PFSK-1 (cell line): ENCODE measurements around the gene ZCCHC2.

Source experiments
- FOXP2 ChIP-seq: optimal IDR thresholded peaks from 2 replicates; pipeline ENCODE3; 2011; ENCODE audit warnings: borderline replicate concordance, control low read depth, inconsistent platforms; ENCODE audit not compliant: insufficient read depth; ENCODE audit errors: extremely low read length, extremely low read depth
- POLR2AphosphoS5 ChIP-seq: IDR thresholded peaks from 2 replicates; pipeline ENCODE4 v1.6.1; 2012; ENCODE audit warnings: low read depth, mild to moderate bottlenecking, control low read depth, low read length, moderate library complexity
- REST ChIP-seq, 2 experiments: IDR thresholded peaks; 2 replicates each; pipeline versions ENCODE4 v1.6.1 to v1.8.0; 2011 to 2012; ENCODE audit warnings: low read depth in 2 of 2, low read length in 2 of 2, control low read depth in 1 of 2, inconsistent platforms in 1 of 2, mild to moderate bottlenecking in 1 of 2, moderate library complexity in 1 of 2; ENCODE audit not compliant: insufficient read depth in 1 of 2
- SIN3A ChIP-seq: IDR thresholded peaks from 2 replicates; pipeline ENCODE4 v1.6.1; 2012; ENCODE audit warnings: mild to moderate bottlenecking, low read length, moderate library complexity, borderline replicate concordance; ENCODE audit not compliant: insufficient read depth
- TAF1 ChIP-seq: IDR thresholded peaks from 2 replicates; pipeline ENCODE4 v1.6.1; 2012; ENCODE audit warnings: low read length, control low read depth, borderline replicate concordance; ENCODE audit not compliant: insufficient read depth

GRCh38 chr18:62596145-62597005 lies 73.5 kb downstream of the ZCCHC2 start:
- no peak for TF ChIP-seq POLR2AphosphoS5
- TF ChIP-seq REST (IDR thresholded peaks at IDR 0.05; ENCODE audit: insufficient read depth in 1 of 2, low read depth in 2 of 2, low read length in 2 of 2): no peak
- no peak for TF ChIP-seq FOXP2
- TF ChIP-seq TAF1: no peak
- no peak for TF ChIP-seq SIN3A
